SK-N-SH (cell line): Measurements from ENCODE around the gene CHD5. TPM values are rescaled to one million over a fixed set of nuclear protein-coding genes. Genes with fewer than 3 reads are reported as not detected.

Experiments used
- CTCF ChIA-PET: fragments of 300-600, 350-600 bp; formaldehyde crosslinking; extraction: SDS; loops from one replicate; lab custom pipeline; 2021; lab: Yijun Ruan, JAX
- POLR2A ChIA-PET: fragments of 350-600 bp; sonication (Branson Sonifier 250); formaldehyde crosslinking; extraction: SDS; loops from one replicate; lab custom pipeline; 2020; ENCODE audit warnings: antibody characterized with exemption, inconsistent platforms; lab: Yijun Ruan, JAX
- DNase-seq: peaks from one replicate; pipeline ENCODE4 v3.0.0; 2012
- H2AFZ ChIP-seq: fragments of 200-600 bp; sonication (generic); 2 replicates; pipeline ENCODE4 v1.8.1; 2016; ENCODE audit warnings: antibody characterized with exemption, mild to moderate bottlenecking, low read depth
- H3F3A ChIP-seq: fragments of 200-600 bp; sonication (generic); replicated peaks from 2 replicates; pipeline ENCODE3; 2016; ENCODE audit warnings: antibody characterized with exemption, mild to moderate bottlenecking; ENCODE audit not compliant: insufficient read depth
- H3K27ac ChIP-seq, 2 experiments: fragments of 200-500 bp in 1 of 2; fragments of 200-600 bp in 1 of 2; sonication (Bioruptor generic) in 1 of 2; sonication (generic), shearing (Covaris generic) in 1 of 2; 2 replicates each; pipeline versions ENCODE4 v1.5.1 to v1.6.1; 2014 to 2016; ENCODE audit warnings: low read depth in 2 of 2, inconsistent platforms in 1 of 2, low read length in 1 of 2, mild to moderate bottlenecking in 1 of 2, mixed read lengths in 1 of 2
- H3K27me3 ChIP-seq: fragments of 200-600 bp; sonication (generic), shearing (Covaris generic); 2 replicates; pipeline ENCODE4 v1.6.1; 2016; ENCODE audit warnings: mixed run types; ENCODE audit not compliant: insufficient read depth
- H3K36me3 ChIP-seq, 2 experiments: fragments of 200-500 bp in 1 of 2; fragments of 200-600 bp in 1 of 2; sonication (Bioruptor generic) in 1 of 2; sonication (generic) in 1 of 2; replicated peaks in 1 of 2; 2 replicates each; pipeline versions ENCODE3 to v1.5.1; 2014 to 2016; ENCODE audit warnings: low read length in 1 of 2, mild to moderate bottlenecking in 1 of 2; ENCODE audit not compliant: insufficient read depth in 2 of 2, control insufficient read depth in 1 of 2
- H3K4me1 ChIP-seq, 2 experiments: fragments of 200-500 bp in 1 of 2; fragments of 200-600 bp in 1 of 2; sonication (Bioruptor generic) in 1 of 2; sonication (generic), shearing (Covaris generic) in 1 of 2; 2 replicates each; pipeline versions ENCODE4 v1.5.1 to v1.6.1; 2014 to 2016; ENCODE audit warnings: low read depth in 1 of 2, low read length in 1 of 2, mixed run types in 1 of 2; ENCODE audit not compliant: insufficient read depth in 2 of 2, control insufficient read depth in 1 of 2
- H3K4me2 ChIP-seq: fragments of 200-600 bp; sonication (generic), shearing (Covaris generic); 2 replicates; pipeline ENCODE4 v1.6.1; 2017; ENCODE audit warnings: mixed run types
- H3K4me3 ChIP-seq, 2 experiments: fragments of 200-500 bp in 1 of 2; fragments of 200-600 bp in 1 of 2; sonication (Bioruptor generic) in 1 of 2; sonication (generic), shearing (Covaris generic) in 1 of 2; 2 replicates each; pipeline versions ENCODE4 v1.5.1 to v1.8.1; 2014 to 2016; ENCODE audit warnings: low read depth in 2 of 2, inconsistent platforms in 1 of 2, low read length in 1 of 2, mild to moderate bottlenecking in 1 of 2, mixed read lengths in 1 of 2, moderate library complexity in 1 of 2
- H3K79me2 ChIP-seq: fragments of 200-600 bp; sonication (generic); 2 replicates; pipeline ENCODE4 v1.8.1; 2017; ENCODE audit warnings: mild to moderate bottlenecking; ENCODE audit not compliant: insufficient read depth
- H3K9ac ChIP-seq: fragments of 200-600 bp; sonication (generic); 2 replicates; pipeline ENCODE4 v1.6.1; 2017; ENCODE audit warnings: mixed run types
- H3K9me2 ChIP-seq: fragments of 200-600 bp; sonication (generic); 2 replicates; pipeline ENCODE4 v1.6.1; 2017; ENCODE audit warnings: mixed run types
- H3K9me3 ChIP-seq: fragments of 200-600 bp; sonication (generic); 2 replicates; pipeline ENCODE4 v1.6.1; 2017; ENCODE audit warnings: mixed run types, mild to moderate bottlenecking, moderate library complexity
- H4K20me1 ChIP-seq: fragments of 200-600 bp; sonication (generic); 2 replicates; pipeline ENCODE4 v1.6.1; 2017; ENCODE audit warnings: mild to moderate bottlenecking, mixed run types; ENCODE audit not compliant: insufficient read depth
- CHD2 ChIP-seq: fragments of 150-350 bp; IDR thresholded peaks from 2 replicates; pipeline ENCODE4 v1.6.1; 2018; ENCODE audit warnings: low read length; ENCODE audit not compliant: partially characterized antibody
- EP300 ChIP-seq, 2 experiments: IDR thresholded peaks; 2 replicates each; pipeline versions ENCODE4 v1.4.0 to v1.6.1; 2012; ENCODE audit warnings: borderline replicate concordance in 1 of 2, low read depth in 1 of 2, low read length in 1 of 2
- EZH2phosphoT487 ChIP-seq: fragments of 200-600 bp; sonication (generic); IDR thresholded peaks from 2 replicates; pipeline ENCODE4 v1.6.1; 2017; ENCODE audit warnings: low read depth, mixed run types, mild to moderate bottlenecking, antibody characterized with exemption, moderate library complexity, borderline replicate concordance
- FOSL2 ChIP-seq: IDR thresholded peaks from 2 replicates; pipeline ENCODE4 v1.4.0; 2012; ENCODE audit warnings: low read depth, mild to moderate bottlenecking, moderate library complexity, borderline replicate concordance
- FOXJ3 ChIP-seq: sonication (generic); formaldehyde crosslinking; IDR thresholded peaks from 2 replicates; pipeline ENCODE4 v1.5.1; 2020; ENCODE audit warnings: mild to moderate bottlenecking, missing genetic modification reagents
- GABPA ChIP-seq: IDR thresholded peaks from 2 replicates; pipeline ENCODE4 v1.4.0; 2012; ENCODE audit warnings: low read depth, mild to moderate bottlenecking
- JUND ChIP-seq: IDR thresholded peaks from 2 replicates; pipeline ENCODE4 v1.4.0; 2012
- MXI1 ChIP-seq: IDR thresholded peaks from 2 replicates; pipeline ENCODE4 v1.6.1; 2012; ENCODE audit warnings: mild to moderate bottlenecking, low read depth, low read length, improper control_type of control experiment
- RAD21 ChIP-seq: IDR thresholded peaks from 2 replicates; pipeline ENCODE4 v1.6.1; 2012; ENCODE audit warnings: mild to moderate bottlenecking, low read length
- RXRA ChIP-seq: IDR thresholded peaks from 2 replicates; pipeline ENCODE4 v1.4.0; 2012; ENCODE audit warnings: low read depth, mild to moderate bottlenecking, borderline replicate concordance
- SIN3A ChIP-seq: IDR thresholded peaks from 2 replicates; pipeline ENCODE4 v1.6.1; 2012; ENCODE audit warnings: low read depth, mild to moderate bottlenecking, low read length, moderate library complexity, borderline replicate concordance
- SMC3 ChIP-seq: IDR thresholded peaks from 2 replicates; pipeline ENCODE4 v1.6.1; 2012; ENCODE audit warnings: low read depth, low read length, improper control_type of control experiment
- TCF12 ChIP-seq: IDR thresholded peaks from 2 replicates; pipeline ENCODE4 v1.4.0; 2012
- YY1 ChIP-seq: IDR thresholded peaks from 2 replicates; pipeline ENCODE4 v1.4.0; 2012; ENCODE audit warnings: low read depth, mild to moderate bottlenecking
- WGBS: methylation state at CpG from one replicate; pipeline ENCODE4 v1.1.6; 2017; ENCODE audit warnings: low lambda C conversion rate; 5-methylcytosine and 5-hydroxymethylcytosine counted together
- polyA plus RNA-seq, 3 experiments: library from polyadenylated mRNA; depleted of rRNA; stranded (reverse); fragments of >200 nt; gene quantifications; 2 replicates each; pipeline ENCODE4 v1.2.3, GENCODE V29; 2012
- TF ChIP-seq, protein P1 (sequence below): IDR thresholded peaks from 2 replicates; pipeline ENCODE4 v1.4.0; 2012; ENCODE audit warnings: low read depth
- TF ChIP-seq, protein P2 (sequence below): fragments of 150-350 bp; IDR thresholded peaks from 2 replicates; pipeline ENCODE4 v1.6.1; 2017; ENCODE audit warnings: antibody characterized with exemption, low read length, low read depth, borderline replicate concordance
- TF ChIP-seq, protein P3 (sequence below): IDR thresholded peaks from 2 replicates; pipeline ENCODE4 v1.4.0; 2012; ENCODE audit warnings: low read depth, borderline replicate concordance
- TF ChIP-seq, protein P4 (sequence below): IDR thresholded peaks from 2 replicates; pipeline ENCODE4; 2012
- TF ChIP-seq, protein P5 (sequence below): fragments of 200-600 bp; sonication (generic); IDR thresholded peaks from 2 replicates; pipeline ENCODE4 v1.6.1; 2017; ENCODE audit warnings: antibody characterized with exemption, mild to moderate bottlenecking, moderate library complexity
- TF ChIP-seq, protein P6 (sequence below): IDR thresholded peaks from 2 replicates; pipeline ENCODE4 v1.6.1; 2012; ENCODE audit warnings: mild to moderate bottlenecking, low read depth, low read length, moderate library complexity

Gene CHD5
- polyA plus RNA-seq, 1 of the 3 experiments (the other 2 are of a cell fraction): 0.26 TPM

DNA sequence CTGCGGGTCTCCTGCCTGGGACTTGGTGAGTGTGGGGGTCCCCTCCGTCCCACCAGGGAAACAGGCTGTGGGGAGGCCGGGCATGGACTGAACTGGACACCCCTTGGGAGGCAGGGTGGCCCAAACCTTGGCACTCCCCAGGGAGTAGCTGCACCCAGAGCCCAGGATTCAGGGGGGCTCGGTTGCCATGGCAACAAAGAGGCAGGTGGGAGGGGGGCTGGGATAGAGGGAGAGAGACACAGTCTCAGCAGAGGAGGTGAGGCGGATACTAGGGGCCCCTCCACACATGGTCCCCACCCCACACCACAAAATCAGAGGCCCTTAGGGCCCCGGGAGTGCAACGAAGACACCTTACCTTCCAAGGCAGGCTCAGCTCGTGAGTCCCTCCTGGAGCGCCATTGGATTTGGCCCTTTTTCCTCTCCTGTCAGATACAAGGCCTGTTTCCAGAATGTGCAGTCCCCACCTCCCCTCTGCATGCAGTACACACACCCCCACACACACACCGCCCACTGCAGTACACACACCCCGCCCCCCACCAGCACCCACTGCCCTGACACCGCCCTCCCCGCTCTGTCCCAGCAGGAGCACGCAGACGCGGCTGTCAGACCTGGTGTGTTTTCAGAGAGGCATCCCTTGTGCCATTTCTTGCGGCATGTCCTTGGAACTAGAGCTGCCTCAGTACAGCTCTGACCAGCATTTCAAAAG lies 107.2 kb downstream of the CHD5 start:
- no peaks in the 10 kb centered on the region for H3K9me3 ChIP-seq
- no peaks in the 10 kb centered on the region for H3K9me2 ChIP-seq
- no peaks in the 10 kb centered on the region for H3K27me3 ChIP-seq
- CTCF ChIA-PET: interaction anchor here (1.1 to 3.5 kb wide), 5 partner anchors 10 to 112 kb away, joined by 3 to 19 read pairs (median 4); no protein-coding TSS in a partner anchor
- no peak overlapping the region for H3K4me3 ChIP-seq
- WGBS: 93% methylated on average over 11 of the region's 17 CpGs
- H3F3A ChIP-seq: no peaks in the 10 kb centered on the region
- TF ChIP-seq, protein P1, sequence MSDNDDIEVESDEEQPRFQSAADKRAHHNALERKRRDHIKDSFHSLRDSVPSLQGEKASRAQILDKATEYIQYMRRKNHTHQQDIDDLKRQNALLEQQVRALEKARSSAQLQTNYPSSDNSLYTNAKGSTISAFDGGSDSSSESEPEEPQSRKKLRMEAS: no peak
- TF ChIP-seq, protein P2, sequence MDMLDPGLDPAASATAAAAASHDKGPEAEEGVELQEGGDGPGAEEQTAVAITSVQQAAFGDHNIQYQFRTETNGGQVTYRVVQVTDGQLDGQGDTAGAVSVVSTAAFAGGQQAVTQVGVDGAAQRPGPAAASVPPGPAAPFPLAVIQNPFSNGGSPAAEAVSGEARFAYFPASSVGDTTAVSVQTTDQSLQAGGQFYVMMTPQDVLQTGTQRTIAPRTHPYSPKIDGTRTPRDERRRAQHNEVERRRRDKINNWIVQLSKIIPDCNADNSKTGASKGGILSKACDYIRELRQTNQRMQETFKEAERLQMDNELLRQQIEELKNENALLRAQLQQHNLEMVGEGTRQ: no peak
- TF ChIP-seq SIN3A (no peak), YY1 (no peak), GABPA (no peak), FOSL2 (no peak), EZH2phosphoT487 (no peak), CHD2 (no peak), TCF12 (no peak), JUND (no peak), RXRA (no peak), MXI1 (no peak), EP300 (IDR thresholded peaks at IDR 0.05; ENCODE audit: borderline replicate concordance in 1 of 2, low read depth in 1 of 2, low read length in 1 of 2) (no peak), SMC3 (no peak), FOXJ3 (no peak), RAD21 (no peak)
- TF ChIP-seq, protein P3, sequence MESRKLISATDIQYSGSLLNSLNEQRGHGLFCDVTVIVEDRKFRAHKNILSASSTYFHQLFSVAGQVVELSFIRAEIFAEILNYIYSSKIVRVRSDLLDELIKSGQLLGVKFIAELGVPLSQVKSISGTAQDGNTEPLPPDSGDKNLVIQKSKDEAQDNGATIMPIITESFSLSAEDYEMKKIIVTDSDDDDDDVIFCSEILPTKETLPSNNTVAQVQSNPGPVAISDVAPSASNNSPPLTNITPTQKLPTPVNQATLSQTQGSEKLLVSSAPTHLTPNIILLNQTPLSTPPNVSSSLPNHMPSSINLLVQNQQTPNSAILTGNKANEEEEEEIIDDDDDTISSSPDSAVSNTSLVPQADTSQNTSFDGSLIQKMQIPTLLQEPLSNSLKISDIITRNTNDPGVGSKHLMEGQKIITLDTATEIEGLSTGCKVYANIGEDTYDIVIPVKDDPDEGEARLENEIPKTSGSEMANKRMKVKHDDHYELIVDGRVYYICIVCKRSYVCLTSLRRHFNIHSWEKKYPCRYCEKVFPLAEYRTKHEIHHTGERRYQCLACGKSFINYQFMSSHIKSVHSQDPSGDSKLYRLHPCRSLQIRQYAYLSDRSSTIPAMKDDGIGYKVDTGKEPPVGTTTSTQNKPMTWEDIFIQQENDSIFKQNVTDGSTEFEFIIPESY: no peak
- TF ChIP-seq, protein P4, sequence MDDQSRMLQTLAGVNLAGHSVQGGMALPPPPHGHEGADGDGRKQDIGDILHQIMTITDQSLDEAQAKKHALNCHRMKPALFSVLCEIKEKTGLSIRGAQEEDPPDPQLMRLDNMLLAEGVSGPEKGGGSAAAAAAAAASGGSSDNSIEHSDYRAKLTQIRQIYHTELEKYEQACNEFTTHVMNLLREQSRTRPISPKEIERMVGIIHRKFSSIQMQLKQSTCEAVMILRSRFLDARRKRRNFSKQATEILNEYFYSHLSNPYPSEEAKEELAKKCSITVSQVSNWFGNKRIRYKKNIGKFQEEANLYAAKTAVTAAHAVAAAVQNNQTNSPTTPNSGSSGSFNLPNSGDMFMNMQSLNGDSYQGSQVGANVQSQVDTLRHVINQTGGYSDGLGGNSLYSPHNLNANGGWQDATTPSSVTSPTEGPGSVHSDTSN: no peak
- TF ChIP-seq, protein P5, sequence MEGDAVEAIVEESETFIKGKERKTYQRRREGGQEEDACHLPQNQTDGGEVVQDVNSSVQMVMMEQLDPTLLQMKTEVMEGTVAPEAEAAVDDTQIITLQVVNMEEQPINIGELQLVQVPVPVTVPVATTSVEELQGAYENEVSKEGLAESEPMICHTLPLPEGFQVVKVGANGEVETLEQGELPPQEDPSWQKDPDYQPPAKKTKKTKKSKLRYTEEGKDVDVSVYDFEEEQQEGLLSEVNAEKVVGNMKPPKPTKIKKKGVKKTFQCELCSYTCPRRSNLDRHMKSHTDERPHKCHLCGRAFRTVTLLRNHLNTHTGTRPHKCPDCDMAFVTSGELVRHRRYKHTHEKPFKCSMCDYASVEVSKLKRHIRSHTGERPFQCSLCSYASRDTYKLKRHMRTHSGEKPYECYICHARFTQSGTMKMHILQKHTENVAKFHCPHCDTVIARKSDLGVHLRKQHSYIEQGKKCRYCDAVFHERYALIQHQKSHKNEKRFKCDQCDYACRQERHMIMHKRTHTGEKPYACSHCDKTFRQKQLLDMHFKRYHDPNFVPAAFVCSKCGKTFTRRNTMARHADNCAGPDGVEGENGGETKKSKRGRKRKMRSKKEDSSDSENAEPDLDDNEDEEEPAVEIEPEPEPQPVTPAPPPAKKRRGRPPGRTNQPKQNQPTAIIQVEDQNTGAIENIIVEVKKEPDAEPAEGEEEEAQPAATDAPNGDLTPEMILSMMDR: no peak
- TF ChIP-seq, protein P6, sequence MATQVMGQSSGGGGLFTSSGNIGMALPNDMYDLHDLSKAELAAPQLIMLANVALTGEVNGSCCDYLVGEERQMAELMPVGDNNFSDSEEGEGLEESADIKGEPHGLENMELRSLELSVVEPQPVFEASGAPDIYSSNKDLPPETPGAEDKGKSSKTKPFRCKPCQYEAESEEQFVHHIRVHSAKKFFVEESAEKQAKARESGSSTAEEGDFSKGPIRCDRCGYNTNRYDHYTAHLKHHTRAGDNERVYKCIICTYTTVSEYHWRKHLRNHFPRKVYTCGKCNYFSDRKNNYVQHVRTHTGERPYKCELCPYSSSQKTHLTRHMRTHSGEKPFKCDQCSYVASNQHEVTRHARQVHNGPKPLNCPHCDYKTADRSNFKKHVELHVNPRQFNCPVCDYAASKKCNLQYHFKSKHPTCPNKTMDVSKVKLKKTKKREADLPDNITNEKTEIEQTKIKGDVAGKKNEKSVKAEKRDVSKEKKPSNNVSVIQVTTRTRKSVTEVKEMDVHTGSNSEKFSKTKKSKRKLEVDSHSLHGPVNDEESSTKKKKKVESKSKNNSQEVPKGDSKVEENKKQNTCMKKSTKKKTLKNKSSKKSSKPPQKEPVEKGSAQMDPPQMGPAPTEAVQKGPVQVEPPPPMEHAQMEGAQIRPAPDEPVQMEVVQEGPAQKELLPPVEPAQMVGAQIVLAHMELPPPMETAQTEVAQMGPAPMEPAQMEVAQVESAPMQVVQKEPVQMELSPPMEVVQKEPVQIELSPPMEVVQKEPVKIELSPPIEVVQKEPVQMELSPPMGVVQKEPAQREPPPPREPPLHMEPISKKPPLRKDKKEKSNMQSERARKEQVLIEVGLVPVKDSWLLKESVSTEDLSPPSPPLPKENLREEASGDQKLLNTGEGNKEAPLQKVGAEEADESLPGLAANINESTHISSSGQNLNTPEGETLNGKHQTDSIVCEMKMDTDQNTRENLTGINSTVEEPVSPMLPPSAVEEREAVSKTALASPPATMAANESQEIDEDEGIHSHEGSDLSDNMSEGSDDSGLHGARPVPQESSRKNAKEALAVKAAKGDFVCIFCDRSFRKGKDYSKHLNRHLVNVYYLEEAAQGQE: no peak
- H2AFZ ChIP-seq: no peak overlapping the region
- POLR2A ChIA-PET: no interaction called here
- H3K9ac ChIP-seq: no peak overlapping the region
- H3K4me2 ChIP-seq: no peak overlapping the region
- H3K79me2 ChIP-seq: no peaks in the 10 kb centered on the region
- peaks cover 0 to 41% of the 10 kb centered on the region in 2 experiments; a peak in 1 of 4 replicates for H3K4me1 ChIP-seq
- no peak for DNase-seq
- no peaks in the 10 kb centered on the region for H4K20me1 ChIP-seq
- no peaks in the 10 kb centered on the region for H3K36me3 ChIP-seq
- H3K27ac ChIP-seq: no peak overlapping the region; a peak in 1 of 4 replicates
